Calu3 (cell line): ENCODE results near the gene LILRA1. TPM values are rescaled to one million over a fixed set of nuclear protein-coding genes. Genes with fewer than 3 reads are reported as not detected.

ENCODE experiments used
- BruUV-seq: library from RNA; stranded (reverse); fragments of 400-500 nt; replicated peaks from 2 replicates; lab custom pipeline; 2021; lab: Mats Ljungman, UMichigan
- CTCF ChIA-PET: fragments of 300-600 bp; sonication (Branson Sonifier 250); formaldehyde crosslinking; loops from one replicate; lab custom pipeline; 2022; ENCODE audit warnings: antibody characterized with exemption; lab: Charles Lee
- DNase-seq: peaks from one replicate; pipeline ENCODE4 v3.0.0; 2022
- H3K27ac Mint-ChIP-seq: one replicate; pipeline ENCODE4 v1.8.0; 2022; ENCODE audit warnings: mixed read lengths; ENCODE audit not compliant: unreplicated experiment
- H3K27me3 Mint-ChIP-seq: one replicate; pipeline ENCODE4 v1.8.0; 2022; ENCODE audit warnings: mixed read lengths; ENCODE audit not compliant: unreplicated experiment
- H3K36me3 Mint-ChIP-seq: one replicate; pipeline ENCODE4 v1.8.0; 2022; ENCODE audit warnings: mild to moderate bottlenecking, moderate library complexity, mixed read lengths; ENCODE audit not compliant: insufficient read depth, unreplicated experiment
- H3K4me1 Mint-ChIP-seq: one replicate; pipeline ENCODE4 v1.8.0; 2022; ENCODE audit warnings: mild to moderate bottlenecking, low read depth, mixed read lengths; ENCODE audit not compliant: unreplicated experiment
- H3K4me3 Mint-ChIP-seq: one replicate; pipeline ENCODE4 v1.8.0; 2022; ENCODE audit warnings: mild to moderate bottlenecking, low read depth, moderate library complexity, mixed read lengths; ENCODE audit not compliant: unreplicated experiment
- H3K9me3 Mint-ChIP-seq: one replicate; pipeline ENCODE4 v1.8.0; 2022; ENCODE audit warnings: low read depth, mixed read lengths; ENCODE audit not compliant: unreplicated experiment
- intact Hi-C: fragments of 100-400 bp; cut with micrococcal nuclease; formaldehyde crosslinking; loops from one replicate; pipeline ENCODE4 v1.10.0; 2022; ENCODE audit not compliant: unreplicated experiment
- total RNA-seq: library from RNA; stranded (reverse); gene quantifications from 2 replicates; pipeline ENCODE4 v1.2.3, GENCODE V29; 2022
- TF ChIP-seq, protein P1 (sequence below): fragments of 200-600 bp; IDR thresholded peaks from one replicate; pipeline ENCODE4 v1.8.0; 2022; ENCODE audit warnings: antibody characterized with exemption; ENCODE audit not compliant: unreplicated experiment

LILRA1 gene
- total RNA-seq, 1 experiment from 2014 or later: not detected

DNA sequence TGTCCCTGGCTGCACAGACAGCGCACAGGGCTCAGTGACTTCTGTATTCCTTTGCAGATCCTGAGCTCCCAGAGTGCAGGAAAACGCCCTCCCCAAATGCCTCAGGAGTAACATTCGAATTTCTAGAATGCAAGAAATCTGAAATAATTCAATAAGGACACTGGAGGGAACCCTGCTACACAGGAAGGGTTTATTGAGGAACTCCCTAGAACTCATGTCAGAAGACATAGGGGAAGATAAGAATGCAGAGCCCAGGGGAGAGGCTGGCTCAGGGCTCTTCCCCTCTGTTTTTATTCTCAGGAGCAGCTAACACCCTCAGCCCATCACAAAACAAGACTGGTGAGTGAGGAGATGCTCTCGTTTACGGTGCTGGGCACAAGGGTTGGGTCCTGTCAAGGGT is 6.8 kb downstream of the LILRA1 start:
- Mint-ChIP-seq H3K27me3 (peaks cover 76% of the 10 kb centered on the region), H3K4me1 (no peaks in the 10 kb centered on the region), H3K4me3 (no peak overlapping the region), H3K9me3 (no peaks in the 10 kb centered on the region), H3K27ac (no peak overlapping the region), H3K36me3 (no peaks in the 10 kb centered on the region)
- CTCF ChIA-PET: no interaction called here
- TF ChIP-seq, protein P1, sequence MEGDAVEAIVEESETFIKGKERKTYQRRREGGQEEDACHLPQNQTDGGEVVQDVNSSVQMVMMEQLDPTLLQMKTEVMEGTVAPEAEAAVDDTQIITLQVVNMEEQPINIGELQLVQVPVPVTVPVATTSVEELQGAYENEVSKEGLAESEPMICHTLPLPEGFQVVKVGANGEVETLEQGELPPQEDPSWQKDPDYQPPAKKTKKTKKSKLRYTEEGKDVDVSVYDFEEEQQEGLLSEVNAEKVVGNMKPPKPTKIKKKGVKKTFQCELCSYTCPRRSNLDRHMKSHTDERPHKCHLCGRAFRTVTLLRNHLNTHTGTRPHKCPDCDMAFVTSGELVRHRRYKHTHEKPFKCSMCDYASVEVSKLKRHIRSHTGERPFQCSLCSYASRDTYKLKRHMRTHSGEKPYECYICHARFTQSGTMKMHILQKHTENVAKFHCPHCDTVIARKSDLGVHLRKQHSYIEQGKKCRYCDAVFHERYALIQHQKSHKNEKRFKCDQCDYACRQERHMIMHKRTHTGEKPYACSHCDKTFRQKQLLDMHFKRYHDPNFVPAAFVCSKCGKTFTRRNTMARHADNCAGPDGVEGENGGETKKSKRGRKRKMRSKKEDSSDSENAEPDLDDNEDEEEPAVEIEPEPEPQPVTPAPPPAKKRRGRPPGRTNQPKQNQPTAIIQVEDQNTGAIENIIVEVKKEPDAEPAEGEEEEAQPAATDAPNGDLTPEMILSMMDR: no peak
- DNase-seq: no peak
- BruUV-seq: no TSS peak
- intact Hi-C loops: no loop called here

DNA sequence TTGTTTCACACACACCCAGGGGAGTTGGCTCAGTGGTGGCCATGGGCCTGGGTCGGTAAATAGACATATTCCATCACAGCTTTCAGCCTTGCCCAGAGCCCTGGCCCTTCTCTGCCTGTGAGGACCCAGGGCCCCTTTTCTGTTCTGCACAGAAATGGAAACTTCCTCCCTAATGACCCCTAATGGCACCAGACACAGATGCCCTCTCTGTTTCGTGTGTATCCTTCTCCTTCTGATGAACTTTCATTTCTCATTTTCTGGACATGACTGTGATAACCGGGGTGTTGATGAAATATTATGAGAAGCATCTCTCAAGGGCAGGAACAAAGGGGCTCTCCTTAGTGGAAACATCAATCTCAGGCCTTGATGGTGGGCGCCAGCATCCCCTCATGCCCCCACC is 12.8 kb downstream of the LILRA1 start:
- no TSS peak for BruUV-seq
- no peaks in the 10 kb centered on the region for H3K4me1 Mint-ChIP-seq
- CTCF ChIA-PET: no interaction called here
- TF ChIP-seq, protein P1: no peak
- peaks cover 81% of the 10 kb centered on the region for H3K27me3 Mint-ChIP-seq
- intact Hi-C loops: no loop called here
- no peak for DNase-seq
- no peak overlapping the region for H3K4me3 Mint-ChIP-seq
- no peak overlapping the region for H3K27ac Mint-ChIP-seq
- H3K36me3 Mint-ChIP-seq: no peaks in the 10 kb centered on the region
- H3K9me3 Mint-ChIP-seq: no peaks in the 10 kb centered on the region

DNA sequence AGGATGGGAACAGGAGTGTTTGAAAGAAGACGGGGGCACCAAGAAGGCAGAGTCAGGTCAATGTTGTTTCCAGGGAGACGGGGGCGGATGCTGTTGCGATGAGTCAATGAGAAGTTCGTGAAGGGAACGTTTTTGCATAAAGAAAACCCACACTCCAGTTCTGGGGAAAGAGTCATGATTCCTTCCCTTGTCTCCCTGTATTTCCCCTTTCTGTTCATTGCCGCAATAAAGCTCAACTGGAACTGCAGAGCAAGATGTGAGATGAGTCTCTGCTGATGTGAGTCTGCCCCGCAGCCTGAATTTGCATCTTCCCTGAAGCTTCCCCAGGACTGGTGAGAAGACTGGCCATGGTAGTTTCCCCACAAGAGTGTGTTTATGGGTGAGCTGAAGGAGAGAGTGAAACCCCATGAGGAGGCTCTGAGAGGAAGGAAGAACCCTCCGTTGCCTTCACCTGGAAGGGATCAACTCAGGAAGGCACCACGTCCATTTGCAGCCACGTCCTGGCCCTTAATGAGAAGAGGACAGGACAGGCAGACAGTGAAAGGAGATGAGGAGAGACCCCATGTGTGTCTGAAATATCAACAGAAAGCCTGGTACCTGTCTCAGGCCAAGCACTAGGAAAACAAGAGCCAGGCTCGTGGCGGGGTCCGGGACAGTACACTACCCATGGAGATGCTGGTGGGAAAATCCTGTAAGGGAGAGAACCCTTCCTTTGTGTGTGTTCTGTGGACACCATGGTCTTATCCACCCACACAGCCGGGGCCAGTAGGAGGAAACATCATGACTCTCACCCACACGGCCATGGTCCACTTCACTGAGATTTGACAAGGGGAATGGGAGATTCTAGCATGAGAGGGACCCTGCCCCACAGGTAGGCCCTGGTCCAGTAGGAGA is 13.7 kb downstream of the LILRA1 start:
- Mint-ChIP-seq H3K27ac (no peak overlapping the region), H3K4me1 (no peaks in the 10 kb centered on the region), H3K4me3 (no peak overlapping the region), H3K27me3 (peaks cover 72% of the 10 kb centered on the region), H3K36me3 (no peaks in the 10 kb centered on the region), H3K9me3 (no peaks in the 10 kb centered on the region)
- no TSS peak for BruUV-seq
- TF ChIP-seq, protein P1: no peak
- CTCF ChIA-PET: interaction anchor here (0.5 kb wide), 1 partner anchor 80 kb away, joined by 3 read pairs; no protein-coding TSS in a partner anchor
- intact Hi-C loops: no loop called here
- DNase-seq: no peak

DNA sequence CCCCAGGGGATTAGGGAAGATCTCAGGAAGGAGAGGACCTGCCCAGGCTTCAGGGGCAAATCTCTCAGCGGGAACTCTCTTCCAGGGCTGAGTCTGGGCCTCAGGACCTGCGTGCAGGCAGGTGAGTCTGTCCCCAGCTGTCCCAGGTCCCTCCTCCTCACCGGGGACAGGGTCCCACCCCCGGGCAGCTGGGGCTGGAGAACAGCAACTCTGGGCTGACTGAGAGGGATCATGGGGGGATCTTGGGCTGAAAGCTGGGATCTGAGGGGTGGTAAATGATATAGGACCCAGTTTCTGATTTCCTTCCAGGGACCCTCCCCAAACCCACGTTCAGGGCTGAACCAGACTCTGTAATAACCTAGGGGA is 14.3 kb downstream of the LILRA1 start:
- Mint-ChIP-seq H3K4me3 (no peak overlapping the region), H3K27ac (no peak overlapping the region), H3K36me3 (no peaks in the 10 kb centered on the region), H3K4me1 (no peaks in the 10 kb centered on the region), H3K27me3 (peaks cover 66% of the 10 kb centered on the region), H3K9me3 (no peaks in the 10 kb centered on the region)
- no TSS peak for BruUV-seq
- TF ChIP-seq, protein P1: no peak
- no peak for DNase-seq
- intact Hi-C loops: no loop called here
- CTCF ChIA-PET: no interaction called here
